HEK293T (cell line): ENCODE data around the gene FAAP24.
"Not testable (repeated sequence)": the region's sequence is repeated elsewhere in the genome, so short reads cannot be mapped to it uniquely, and the experiment has no call there.

Experiments used
- CTCF ChIA-PET: fragments of 350-600 bp; formaldehyde crosslinking; extraction: SDS; loops from one replicate; lab custom pipeline; 2021; ENCODE audit warnings: antibody characterized with exemption, inconsistent platforms; lab: Yijun Ruan, JAX
- POLR2A ChIA-PET: fragments of 350-600 bp; formaldehyde crosslinking; extraction: SDS; loops from one replicate; lab custom pipeline; 2020; ENCODE audit warnings: antibody characterized with exemption, inconsistent platforms; lab: Yijun Ruan, JAX
- DNase-seq: peaks from one replicate; pipeline ENCODE4 v3.0.0; 2012; ENCODE audit warnings: mixed read lengths; ENCODE audit errors: extremely low spot score
- ARNT ChIP-seq: fragments of 450-650 bp; IDR thresholded peaks from 2 replicates; pipeline ENCODE4 v1.6.1; 2017; ENCODE audit warnings: mild to moderate bottlenecking
- BHLHE40 ChIP-seq: fragments of 450-650 bp; IDR thresholded peaks from 2 replicates; pipeline ENCODE4 v1.6.1; 2016; ENCODE audit warnings: mild to moderate bottlenecking, moderate library complexity, borderline replicate concordance
- CTBP1 ChIP-seq: fragments of 450-650 bp; IDR thresholded peaks from 2 replicates; pipeline ENCODE4 v1.6.1; 2016; ENCODE audit warnings: borderline replicate concordance
- ELF4 ChIP-seq: fragments of 450-650 bp; IDR thresholded peaks from 2 replicates; pipeline ENCODE4 v1.6.1; 2017; ENCODE audit warnings: antibody characterized with exemption
- FOXA1 ChIP-seq: fragments of 450-650 bp; IDR thresholded peaks from 2 replicates; pipeline ENCODE4 v1.6.1; 2016; ENCODE audit warnings: mild to moderate bottlenecking
- FOXK2 ChIP-seq: fragments of 450-650 bp; IDR thresholded peaks from 2 replicates; pipeline ENCODE4 v1.6.1; 2016; ENCODE audit warnings: mild to moderate bottlenecking
- FOXM1 ChIP-seq: fragments of 450-650 bp; IDR thresholded peaks from 2 replicates; pipeline ENCODE4 v1.6.1; 2017; ENCODE audit warnings: mild to moderate bottlenecking, borderline replicate concordance
- HDGF ChIP-seq: fragments of 450-650 bp; IDR thresholded peaks from 2 replicates; pipeline ENCODE4 v1.6.1; 2017; ENCODE audit warnings: antibody characterized with exemption, borderline replicate concordance
- L3MBTL2 ChIP-seq: fragments of 450-650 bp; conservative IDR thresholded peaks from 2 replicates; pipeline ENCODE4 v1.6.1; 2016; ENCODE audit warnings: mild to moderate bottlenecking
- LEF1 ChIP-seq: fragments of 450-650 bp; IDR thresholded peaks from 2 replicates; pipeline ENCODE4 v1.6.1; 2017; ENCODE audit warnings: mild to moderate bottlenecking, borderline replicate concordance
- NFRKB ChIP-seq: fragments of 450-650 bp; IDR thresholded peaks from 2 replicates; pipeline ENCODE4 v1.6.1; 2016; ENCODE audit warnings: mild to moderate bottlenecking, moderate library complexity
- PKNOX1 ChIP-seq: fragments of 450-650 bp; IDR thresholded peaks from 2 replicates; pipeline ENCODE4 v1.6.1; 2016
- SP1 ChIP-seq: fragments of 450-650 bp; IDR thresholded peaks from 2 replicates; pipeline ENCODE4 v1.6.1; 2017
- SUZ12 ChIP-seq: fragments of 450-650 bp; IDR thresholded peaks from 2 replicates; pipeline ENCODE4 v1.6.1; 2016; ENCODE audit warnings: mild to moderate bottlenecking
- TARDBP ChIP-seq: fragments of 450-650 bp; IDR thresholded peaks from 2 replicates; pipeline ENCODE4 v1.6.1; 2016
- ZNF384 ChIP-seq: fragments of 450-650 bp; IDR thresholded peaks from 2 replicates; pipeline ENCODE4 v1.6.1; 2016

Gene FAAP24

GRCh38 chr19:32997716-32998355, 25.8 kb downstream of the FAAP24 start:
- no peak for DNase-seq
- POLR2A ChIA-PET: no interaction called here
- TF ChIP-seq HDGF: no peak
- TF ChIP-seq BHLHE40: no peak
- TF ChIP-seq TARDBP: no peak
- no peak for TF ChIP-seq NFRKB
- TF ChIP-seq LEF1: no peak
- no peak for TF ChIP-seq SUZ12
- TF ChIP-seq SP1: no peak
- TF ChIP-seq L3MBTL2: no peak
- no peak for TF ChIP-seq FOXA1
- TF ChIP-seq ARNT: no peak
- no peak for TF ChIP-seq PKNOX1
- TF ChIP-seq ZNF384: no peak
- no peak for TF ChIP-seq FOXK2
- TF ChIP-seq FOXM1: no peak
- TF ChIP-seq CTBP1: no peak
- CTCF ChIA-PET: no interaction called here

DNA sequence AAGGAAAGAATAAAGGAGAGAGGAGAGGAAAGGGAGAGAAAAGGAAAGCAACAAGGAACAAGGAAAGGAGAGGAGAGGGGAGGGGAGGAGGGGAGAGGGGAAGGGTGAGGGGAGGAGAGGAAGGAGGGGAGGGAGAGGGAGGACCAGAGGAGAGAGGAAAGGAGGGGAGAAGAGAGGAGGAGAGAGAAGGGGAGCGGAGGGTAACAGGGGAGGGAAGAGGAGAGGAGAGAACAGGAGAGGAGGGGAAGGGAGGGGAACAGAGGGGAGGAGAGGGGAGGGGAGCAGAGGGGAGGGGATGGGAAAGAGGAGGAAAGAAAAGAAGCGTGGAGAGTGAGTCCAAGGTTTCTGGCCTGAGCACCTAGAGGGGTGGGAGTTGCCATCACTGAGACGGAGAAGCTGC, 26.7 kb downstream of the FAAP24 start:
- DNase-seq: no peak
- CTCF ChIA-PET: no interaction called here
- TF ChIP-seq FOXK2 (no peak), CTBP1 (no peak), LEF1 (no peak), ARNT (no peak), SUZ12 (no peak), L3MBTL2 (no peak), BHLHE40 (no peak), SP1 (no peak), PKNOX1 (no peak), FOXM1 (no peak), HDGF (no peak), ELF4 (no peak), ZNF384 (no peak), NFRKB (no peak), FOXA1 (no peak), TARDBP (no peak)
- POLR2A ChIA-PET: no interaction called here

DNA sequence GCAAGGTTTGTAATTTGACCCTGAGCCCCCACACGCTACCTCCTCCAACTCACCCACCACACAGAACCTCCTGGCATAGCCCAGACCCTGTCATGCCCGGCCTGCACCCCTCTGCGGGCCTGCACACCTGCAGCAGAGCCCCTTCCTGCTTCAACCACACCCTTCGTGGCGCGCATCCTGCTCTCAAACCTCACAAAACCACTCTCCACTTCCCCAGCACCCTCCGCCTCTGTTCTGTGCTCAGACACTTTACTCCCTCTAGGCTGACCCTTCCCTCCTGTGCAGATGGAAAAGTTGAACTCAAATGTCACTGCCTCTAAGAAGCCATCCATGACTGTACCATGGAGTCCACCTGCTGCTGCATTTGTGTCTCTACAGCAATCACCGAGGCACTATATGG, 28.5 kb downstream of the FAAP24 start:
- no peak for TF ChIP-seq HDGF
- TF ChIP-seq FOXM1: no peak
- no peak for TF ChIP-seq CTBP1
- DNase-seq: no peak
- POLR2A ChIA-PET: no interaction called here
- CTCF ChIA-PET: no interaction called here

- TF ChIP-seq SUZ12: no peak
- TF ChIP-seq FOXK2: no peak
- TF ChIP-seq ELF4: no peak
- TF ChIP-seq L3MBTL2: no peak
- no peak for TF ChIP-seq ARNT
- no peak for TF ChIP-seq LEF1
- TF ChIP-seq SP1: no peak
- TF ChIP-seq TARDBP: no peak
- DNase-seq: no peak
- CTCF ChIA-PET: no interaction called here
- POLR2A ChIA-PET: no interaction called here
These were observed 28.9 kb downstream of the FAAP24 start for GRCh38 chr19:33000910-33001309.

- POLR2A ChIA-PET, CTCF ChIA-PET, DNase-seq: not testable (repeated sequence)
These were observed 30.3 kb downstream of the FAAP24 start for GRCh38 chr19:33002126-33002865.

- POLR2A ChIA-PET, DNase-seq: not testable (repeated sequence)
- CTCF ChIA-PET: interaction anchor here (0.8 kb wide), 1 partner anchor 403 kb away, joined by 4 read pairs; no protein-coding TSS in a partner anchor
These were observed 31.5 kb downstream of the FAAP24 start for GRCh38 chr19:33003424-33004024.

DNA sequence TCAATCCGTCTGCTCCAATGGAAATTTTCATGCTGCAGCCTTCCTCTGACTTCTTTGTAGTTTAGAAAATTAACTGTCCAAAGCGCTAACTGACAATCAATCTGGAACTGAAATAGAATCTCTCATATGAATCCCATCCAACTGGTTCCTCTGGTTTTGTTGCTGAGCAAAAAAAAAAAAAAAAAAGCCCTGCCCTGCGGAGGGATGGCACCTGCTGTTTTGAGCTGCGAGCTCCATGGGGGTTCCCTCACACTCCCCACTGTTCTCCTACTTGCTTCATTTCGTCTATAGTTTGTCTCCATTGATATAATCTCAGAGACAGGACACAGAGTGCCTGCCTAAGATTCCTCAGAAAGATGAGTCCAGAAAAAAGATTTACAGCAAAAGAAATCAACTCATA, 33.4 kb downstream of the FAAP24 start:
- DNase-seq: no peak
- POLR2A ChIA-PET: no interaction called here
- CTCF ChIA-PET: interaction anchor here (0.7 kb wide), 1 partner anchor 103 kb away, joined by 5 read pairs; no protein-coding TSS in a partner anchor
- TF ChIP-seq L3MBTL2: no peak
- TF ChIP-seq PKNOX1: no peak
- TF ChIP-seq FOXK2: no peak
- TF ChIP-seq SP1: no peak
- no peak for TF ChIP-seq ELF4
- no peak for TF ChIP-seq CTBP1
